IMR-90 (cell line): ENCODE data around the gene ALKBH3. TPM values are rescaled to one million over a fixed set of nuclear protein-coding genes. Genes with fewer than 3 reads are reported as not detected.

Experiments
- ATAC-seq: fragments of 200-7000 bp; cut with Tn5 transposase; 2 replicates; pipeline ENCODE4 v1.9.1; 2020; ENCODE audit warnings: low read depth, mild to moderate bottlenecking, moderate library complexity
- BruUV-seq: library from RNA; stranded (reverse); fragments of 400-500 nt; replicated peaks from 2 replicates; lab custom pipeline; 2021; lab: Mats Ljungman, UMichigan
- CTCF ChIA-PET: fragments of 300-600 bp; formaldehyde crosslinking; extraction: SDS; loops from one replicate; lab custom pipeline; 2021; ENCODE audit warnings: antibody characterized with exemption; lab: Yijun Ruan, JAX
- POLR2A ChIA-PET: fragments of 300-600 bp; sonication (Branson Sonifier 250); formaldehyde crosslinking; loops from one replicate; lab custom pipeline; 2022; ENCODE audit warnings: antibody characterized with exemption; ENCODE audit not compliant: unreplicated experiment; lab: Charles Lee
- DNase-seq: peaks from one replicate; pipeline ENCODE4 v3.0.0; 2013
- H2AFZ ChIP-seq: replicated peaks from 2 replicates; pipeline ENCODE3; 2013; ENCODE audit warnings: low read length, mild to moderate bottlenecking; ENCODE audit not compliant: poor library complexity
- H2AK5ac ChIP-seq: 2 replicates; pipeline ENCODE4 v1.6.1; 2013; ENCODE audit warnings: low read depth, low read length, inconsistent platforms
- H2AK9ac ChIP-seq: replicated peaks from 2 replicates; pipeline ENCODE3; 2013; ENCODE audit warnings: mild to moderate bottlenecking, low read depth, low read length, moderate library complexity; ENCODE audit not compliant: poor library complexity
- H2BK120ac ChIP-seq: 2 replicates; pipeline ENCODE4 v1.6.1; 2013; ENCODE audit warnings: low read depth, low read length, inconsistent platforms
- H2BK15ac ChIP-seq: 3 replicates; pipeline ENCODE4 v1.6.1; 2013; ENCODE audit warnings: low read depth, low read length, inconsistent platforms
- H2BK20ac ChIP-seq: 2 replicates; pipeline ENCODE4 v1.6.1; 2013; ENCODE audit warnings: low read depth, mild to moderate bottlenecking, inconsistent platforms, low read length, moderate library complexity
- H2BK5ac ChIP-seq: 2 replicates; pipeline ENCODE4 v1.6.1; 2013; ENCODE audit warnings: mild to moderate bottlenecking, low read depth, low read length, inconsistent platforms; ENCODE audit not compliant: poor library complexity, severe bottlenecking
- H3K14ac ChIP-seq: replicated peaks from 2 replicates; pipeline ENCODE4 v1.6.1; 2013; ENCODE audit warnings: low read depth, low read length, inconsistent platforms
- H3K18ac ChIP-seq: 2 replicates; pipeline ENCODE4 v1.6.1; 2013; ENCODE audit warnings: low read depth, low read length, control low read depth
- H3K23ac ChIP-seq: 2 replicates; pipeline ENCODE4 v1.6.1; 2013; ENCODE audit warnings: low read depth, low read length, inconsistent platforms
- H3K27ac ChIP-seq: 2 replicates; pipeline ENCODE4 v1.5.1; 2013; ENCODE audit warnings: mild to moderate bottlenecking, control low read depth, low read length; ENCODE audit not compliant: insufficient read depth
- H3K27me3 ChIP-seq: 2 replicates; pipeline ENCODE4 v1.6.1; 2013; ENCODE audit warnings: low read length; ENCODE audit not compliant: control insufficient read depth, insufficient read depth
- H3K36me3 ChIP-seq: 2 replicates; pipeline ENCODE4 v1.6.1; 2013; ENCODE audit warnings: low read length, mixed read lengths; ENCODE audit not compliant: control insufficient read depth, insufficient read depth
- H3K4ac ChIP-seq: 2 replicates; pipeline ENCODE4 v1.6.1; 2013; ENCODE audit warnings: low read depth, low read length, inconsistent platforms
- H3K4me1 ChIP-seq: 2 replicates; pipeline ENCODE4 v1.6.1; 2013; ENCODE audit warnings: low read length, mixed read lengths; ENCODE audit not compliant: control insufficient read depth, insufficient read depth
- H3K4me2 ChIP-seq: 2 replicates; pipeline ENCODE4 v1.6.1; 2013; ENCODE audit warnings: low read depth, mild to moderate bottlenecking, control low read depth, low read length, moderate library complexity
- H3K4me3 ChIP-seq: 2 replicates; pipeline ENCODE4 v1.5.1; 2013; ENCODE audit warnings: low read depth, mild to moderate bottlenecking, control low read depth, low read length, moderate library complexity; ENCODE audit not compliant: insufficient read depth
- H3K56ac ChIP-seq: 2 replicates; pipeline ENCODE4 v1.6.1; 2013; ENCODE audit warnings: low read length, inconsistent platforms; ENCODE audit not compliant: insufficient read depth; ENCODE audit errors: extremely low read depth
- H3K79me1 ChIP-seq, 2 experiments: 2 replicates each; pipeline ENCODE4 v1.6.1; 2013; ENCODE audit warnings: low read length in 2 of 2, inconsistent platforms in 1 of 2, low read depth in 1 of 2
- H3K9ac ChIP-seq: 2 replicates; pipeline ENCODE4 v1.6.1; 2013; ENCODE audit warnings: low read depth, low read length, control low read depth
- H3K9me1 ChIP-seq: 2 replicates; pipeline ENCODE4 v1.6.1; 2013; ENCODE audit warnings: low read length, inconsistent platforms; ENCODE audit not compliant: insufficient read depth
- H3K9me3 ChIP-seq: 2 replicates; pipeline ENCODE4 v1.6.1; 2013; ENCODE audit warnings: low read length; ENCODE audit not compliant: control insufficient read depth, insufficient read depth
- H4K20me1 ChIP-seq: 2 replicates; pipeline ENCODE4 v1.6.1; 2013; ENCODE audit warnings: low read length, inconsistent platforms; ENCODE audit not compliant: insufficient read depth
- H4K5ac ChIP-seq: 2 replicates; pipeline ENCODE4 v1.6.1; 2013; ENCODE audit warnings: mild to moderate bottlenecking, low read depth, low read length, control low read depth
- H4K8ac ChIP-seq, 2 experiments: 2 replicates each; pipeline ENCODE4 v1.6.1; 2013; ENCODE audit warnings: low read depth in 2 of 2, low read length in 2 of 2, control low read depth in 1 of 2, inconsistent platforms in 1 of 2
- H4K91ac ChIP-seq: 2 replicates; pipeline ENCODE4 v1.6.1; 2013; ENCODE audit warnings: low read depth, low read length, inconsistent platforms; ENCODE audit not compliant: insufficient read depth
- BHLHE40 ChIP-seq: fragments of 150-350 bp; IDR thresholded peaks from 2 replicates; pipeline ENCODE4 v1.6.1; 2016; ENCODE audit warnings: mild to moderate bottlenecking, low read depth, low read length
- CEBPB ChIP-seq: IDR thresholded peaks from 2 replicates; pipeline ENCODE4 v1.6.1; 2012; ENCODE audit warnings: low read depth, low read length, improper control_type of control experiment
- CHD1 ChIP-seq: IDR thresholded peaks from 2 replicates; pipeline ENCODE4 v1.6.1; 2012; ENCODE audit warnings: low read depth, low read length, improper control_type of control experiment
- FOS ChIP-seq: fragments of 150-350 bp; IDR thresholded peaks from 2 replicates; pipeline ENCODE4 v1.6.1; 2016; ENCODE audit warnings: low read depth, low read length
- MAFK ChIP-seq: IDR thresholded peaks from 2 replicates; pipeline ENCODE4 v1.6.1; 2012; ENCODE audit warnings: low read depth, low read length, improper control_type of control experiment
- MAZ ChIP-seq: IDR thresholded peaks from 2 replicates; pipeline ENCODE4 v1.6.1; 2012; ENCODE audit warnings: low read depth, mild to moderate bottlenecking, low read length, improper control_type of control experiment, moderate library complexity, borderline replicate concordance
- MXI1 ChIP-seq: IDR thresholded peaks from 2 replicates; pipeline ENCODE4 v1.6.1; 2012; ENCODE audit warnings: low read depth, mild to moderate bottlenecking, low read length, moderate library complexity, borderline replicate concordance
- NFE2L2 ChIP-seq: fragments of 150-350 bp; IDR thresholded peaks from 2 replicates; pipeline ENCODE4 v1.6.1; 2016; ENCODE audit warnings: low read depth, mild to moderate bottlenecking, low read length
- POLR2A ChIP-seq: IDR thresholded peaks from 2 replicates; pipeline ENCODE4 v1.6.1; 2012; ENCODE audit warnings: mild to moderate bottlenecking, low read depth, low read length
- RAD21 ChIP-seq: IDR thresholded peaks from 2 replicates; pipeline ENCODE4 v1.6.1; 2012; ENCODE audit warnings: low read length, improper control_type of control experiment
- RCOR1 ChIP-seq: IDR thresholded peaks from 2 replicates; pipeline ENCODE4 v1.6.1; 2012; ENCODE audit warnings: mild to moderate bottlenecking, low read length, improper control_type of control experiment; ENCODE audit not compliant: insufficient replicate concordance
- RFX5 ChIP-seq: IDR thresholded peaks from 2 replicates; pipeline ENCODE4 v1.8.0; 2012; ENCODE audit warnings: low read depth, mild to moderate bottlenecking, low read length, moderate library complexity
- SMC3 ChIP-seq: fragments of 150-350 bp; IDR thresholded peaks from 2 replicates; pipeline ENCODE4 v1.6.1; 2016; ENCODE audit warnings: low read depth, mild to moderate bottlenecking, antibody characterized with exemption, low read length, moderate library complexity
- WGBS, 2 experiments: methylation state at CpG; one replicate each; pipeline versions ENCODE4 v1.1.5 to v1.1.7; 2013; ENCODE audit warnings: missing lambda C conversion rate in 2 of 2; ENCODE audit not compliant: insufficient read length in 1 of 2; ENCODE audit errors: extremely low coverage in 2 of 2; 5-methylcytosine and 5-hydroxymethylcytosine counted together
- dilution Hi-C: fragments of 300-500 bp; cut with HindIII; formaldehyde crosslinking; loops from one replicate; pipeline ENCODE4 v1.14.3; 2018; ENCODE audit warnings: low sequenced_read_pairs; ENCODE audit not compliant: unreplicated experiment
- in situ Hi-C: fragments of 300-500 bp; cut with MboI; formaldehyde crosslinking; loops from 3 replicates; pipeline ENCODE4 v1.14.3; 2019; ENCODE audit warnings: low sequenced_read_pairs, inconsistent platforms, mixed read lengths
- intact Hi-C: fragments of 100-400 bp; cut with micrococcal nuclease; formaldehyde crosslinking; loops from 2 replicates; pipeline ENCODE4 v1.10.0; 2022
- polyA plus RNA-seq, 3 experiments: library from polyadenylated mRNA; depleted of rRNA; stranded (reverse); fragments of >200 nt; gene quantifications; 2 replicates each; pipeline ENCODE4 v1.2.3, GENCODE V29; 2012; ENCODE audit warnings: low replicate concordance in 1 of 3
- total RNA-seq: library from RNA; depleted of rRNA; stranded (reverse); fragments of >200 nt; gene quantifications from 2 replicates; pipeline ENCODE4 v1.2.3, GENCODE V29; 2012
- TF ChIP-seq, protein P1 (sequence below): fragments of 150-350 bp; IDR thresholded peaks from 2 replicates; pipeline ENCODE4 v1.6.1; 2017; ENCODE audit warnings: mild to moderate bottlenecking, antibody characterized with exemption, low read length, low read depth
- TF ChIP-seq, protein P2 (sequence below): conservative IDR thresholded peaks from 2 replicates; pipeline ENCODE4 v1.5.1; 2012; ENCODE audit warnings: mild to moderate bottlenecking, low read depth, low read length, improper control_type of control experiment
- TF ChIP-seq, protein P3 (sequence below): fragments of 150-350 bp; IDR thresholded peaks from 2 replicates; pipeline ENCODE4 v1.6.1; 2016; ENCODE audit warnings: low read depth, mild to moderate bottlenecking, low read length, moderate library complexity, borderline replicate concordance

Gene ALKBH3
- total and polyA plus RNA-seq, 2 of the 4 experiments (the other 2 are of a cell fraction): 27.7 to 62.9 TPM

DNA sequence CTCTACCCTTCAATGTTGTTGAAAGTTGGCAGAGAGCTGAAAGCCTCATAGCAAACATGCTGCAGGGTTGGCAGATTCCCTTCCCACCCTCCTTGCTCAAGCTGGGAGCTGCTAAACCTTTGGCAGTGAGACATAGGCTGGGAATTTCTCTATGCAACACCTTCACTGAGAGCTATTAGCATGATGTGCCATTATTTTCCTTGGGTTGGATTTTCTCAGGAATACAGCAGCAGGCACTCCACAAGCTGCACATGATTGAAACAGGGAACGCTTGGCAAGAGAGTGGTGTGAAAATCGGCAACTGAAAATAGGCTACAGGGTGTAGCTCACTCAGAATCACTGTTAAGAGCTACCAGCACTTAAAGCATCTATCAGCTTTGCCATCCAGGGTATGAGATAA, 9.6 kb upstream of the ALKBH3 start:
- ChIA-PET POLR2A (no interaction called here), CTCF (no interaction called here)
- no peak overlapping the region for H3K56ac ChIP-seq
- no peak overlapping the region for H2BK120ac ChIP-seq
- no peaks in the 10 kb centered on the region for H4K20me1 ChIP-seq
- in situ Hi-C loops (no loop called here), intact Hi-C loops (no loop called here), dilution Hi-C loops (no loop called here)
- DNase-seq (no peak), ATAC-seq (no peak)
- no CpG with 5 or more reads among the region's 2 CpGs for WGBS, 2 experiments
- H3K36me3 ChIP-seq: no peaks in the 10 kb centered on the region
- no peak overlapping the region for H2BK15ac ChIP-seq
- no peak for TF ChIP-seq CEBPB
- TF ChIP-seq POLR2A: no peak
- TF ChIP-seq NFE2L2: no peak
- TF ChIP-seq, protein P1, sequence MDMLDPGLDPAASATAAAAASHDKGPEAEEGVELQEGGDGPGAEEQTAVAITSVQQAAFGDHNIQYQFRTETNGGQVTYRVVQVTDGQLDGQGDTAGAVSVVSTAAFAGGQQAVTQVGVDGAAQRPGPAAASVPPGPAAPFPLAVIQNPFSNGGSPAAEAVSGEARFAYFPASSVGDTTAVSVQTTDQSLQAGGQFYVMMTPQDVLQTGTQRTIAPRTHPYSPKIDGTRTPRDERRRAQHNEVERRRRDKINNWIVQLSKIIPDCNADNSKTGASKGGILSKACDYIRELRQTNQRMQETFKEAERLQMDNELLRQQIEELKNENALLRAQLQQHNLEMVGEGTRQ: no peak
- no peak for TF ChIP-seq MAFK
- TF ChIP-seq, protein P2, sequence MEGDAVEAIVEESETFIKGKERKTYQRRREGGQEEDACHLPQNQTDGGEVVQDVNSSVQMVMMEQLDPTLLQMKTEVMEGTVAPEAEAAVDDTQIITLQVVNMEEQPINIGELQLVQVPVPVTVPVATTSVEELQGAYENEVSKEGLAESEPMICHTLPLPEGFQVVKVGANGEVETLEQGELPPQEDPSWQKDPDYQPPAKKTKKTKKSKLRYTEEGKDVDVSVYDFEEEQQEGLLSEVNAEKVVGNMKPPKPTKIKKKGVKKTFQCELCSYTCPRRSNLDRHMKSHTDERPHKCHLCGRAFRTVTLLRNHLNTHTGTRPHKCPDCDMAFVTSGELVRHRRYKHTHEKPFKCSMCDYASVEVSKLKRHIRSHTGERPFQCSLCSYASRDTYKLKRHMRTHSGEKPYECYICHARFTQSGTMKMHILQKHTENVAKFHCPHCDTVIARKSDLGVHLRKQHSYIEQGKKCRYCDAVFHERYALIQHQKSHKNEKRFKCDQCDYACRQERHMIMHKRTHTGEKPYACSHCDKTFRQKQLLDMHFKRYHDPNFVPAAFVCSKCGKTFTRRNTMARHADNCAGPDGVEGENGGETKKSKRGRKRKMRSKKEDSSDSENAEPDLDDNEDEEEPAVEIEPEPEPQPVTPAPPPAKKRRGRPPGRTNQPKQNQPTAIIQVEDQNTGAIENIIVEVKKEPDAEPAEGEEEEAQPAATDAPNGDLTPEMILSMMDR: no peak
- TF ChIP-seq MAZ: no peak
- no peak for TF ChIP-seq SMC3
- no peak for TF ChIP-seq RAD21
- no peak for TF ChIP-seq BHLHE40
- TF ChIP-seq FOS: no peak
- TF ChIP-seq RFX5: no peak
- no peak for TF ChIP-seq RCOR1
- no peak for TF ChIP-seq MXI1
- TF ChIP-seq, protein P3, sequence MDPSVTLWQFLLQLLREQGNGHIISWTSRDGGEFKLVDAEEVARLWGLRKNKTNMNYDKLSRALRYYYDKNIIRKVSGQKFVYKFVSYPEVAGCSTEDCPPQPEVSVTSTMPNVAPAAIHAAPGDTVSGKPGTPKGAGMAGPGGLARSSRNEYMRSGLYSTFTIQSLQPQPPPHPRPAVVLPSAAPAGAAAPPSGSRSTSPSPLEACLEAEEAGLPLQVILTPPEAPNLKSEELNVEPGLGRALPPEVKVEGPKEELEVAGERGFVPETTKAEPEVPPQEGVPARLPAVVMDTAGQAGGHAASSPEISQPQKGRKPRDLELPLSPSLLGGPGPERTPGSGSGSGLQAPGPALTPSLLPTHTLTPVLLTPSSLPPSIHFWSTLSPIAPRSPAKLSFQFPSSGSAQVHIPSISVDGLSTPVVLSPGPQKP: no peak
- TF ChIP-seq CHD1: no peak
- no peak overlapping the region for H4K5ac ChIP-seq
- H4K8ac ChIP-seq: no peak overlapping the region
- H3K14ac ChIP-seq: no peak overlapping the region
- H2AK5ac ChIP-seq: no peak overlapping the region
- no peaks in the 10 kb centered on the region for H3K9me3 ChIP-seq
- no peak overlapping the region for H2AK9ac ChIP-seq
- peaks cover 14% of the 10 kb centered on the region for H3K27me3 ChIP-seq
- peaks cover 6% of the 10 kb centered on the region for H3K4me1 ChIP-seq
- H3K18ac ChIP-seq: no peak overlapping the region
- H3K4me3 ChIP-seq: no peak overlapping the region
- H3K23ac ChIP-seq: no peak overlapping the region
- H3K9ac ChIP-seq: no peak overlapping the region
- no TSS peak for BruUV-seq
- no peak overlapping the region for H2BK20ac ChIP-seq
- H3K27ac ChIP-seq: no peak overlapping the region
- no peak overlapping the region for H3K4ac ChIP-seq
- H3K4me2 ChIP-seq: no peak overlapping the region
- no peak overlapping the region for H4K91ac ChIP-seq
- H3K9me1 ChIP-seq: peaks cover 5% of the 10 kb centered on the region; the same call in 1 of the 2 replicates
- no peak overlapping the region for H2BK5ac ChIP-seq
- H3K79me1 ChIP-seq: no peaks in the 10 kb centered on the region
- H2AFZ ChIP-seq: no peak overlapping the region
